Pulmonary artery endothelial cell (primary cell): ENCODE results near the gene SLC2A13. TPM values are rescaled to one million over a fixed set of nuclear protein-coding genes. Genes with fewer than 3 reads are reported as not detected.
"Not testable (repeated sequence)": the region's sequence is repeated elsewhere in the genome, so short reads cannot be mapped to it uniquely, and the experiment has no call there.

ENCODE experiments used
- DNase-seq: peaks from one replicate; pipeline ENCODE4 v3.0.0-alpha.2; 2011; ENCODE audit warnings: low read depth, low spot score
- total RNA-seq: library from RNA; depleted of rRNA; stranded (reverse); fragments of >200 nt; gene quantifications from 2 replicates; pipeline ENCODE4 v1.2.3, GENCODE V29; 2014

SLC2A13 gene
- total RNA-seq, 1 donor from 2014 or later = 3.4 TPM

GRCh38 chr12:40039598-40039997 lies 66.3 kb downstream of the SLC2A13 start:
- no peak for DNase-seq

- no peak for DNase-seq
Measured at GRCh38 chr12:40038619-40039018, 67.3 kb downstream of the SLC2A13 start.

DNA sequence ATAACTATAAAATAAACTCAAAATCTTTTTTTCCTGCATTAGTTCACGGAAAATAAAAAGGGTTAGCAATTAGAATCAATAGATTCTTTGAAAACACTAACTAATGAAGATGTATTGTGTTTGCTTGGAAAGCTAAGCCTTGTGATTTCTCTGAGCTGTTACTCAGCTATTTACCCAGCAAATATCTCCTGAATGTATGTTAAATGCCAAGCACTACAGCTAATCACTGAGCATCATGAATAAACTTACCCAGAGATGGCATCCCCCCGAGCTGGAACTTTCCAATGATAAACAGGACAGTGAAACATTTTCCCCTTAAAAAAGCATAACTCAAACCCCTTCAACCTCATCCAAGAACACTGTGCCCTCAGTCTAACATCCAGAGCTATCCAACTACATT lies 71.2 kb downstream of the SLC2A13 start:
- no peak for DNase-seq

- DNase-seq = no peak
Measured at GRCh38 chr12:40034156-40034555, 71.7 kb downstream of the SLC2A13 start.

DNA sequence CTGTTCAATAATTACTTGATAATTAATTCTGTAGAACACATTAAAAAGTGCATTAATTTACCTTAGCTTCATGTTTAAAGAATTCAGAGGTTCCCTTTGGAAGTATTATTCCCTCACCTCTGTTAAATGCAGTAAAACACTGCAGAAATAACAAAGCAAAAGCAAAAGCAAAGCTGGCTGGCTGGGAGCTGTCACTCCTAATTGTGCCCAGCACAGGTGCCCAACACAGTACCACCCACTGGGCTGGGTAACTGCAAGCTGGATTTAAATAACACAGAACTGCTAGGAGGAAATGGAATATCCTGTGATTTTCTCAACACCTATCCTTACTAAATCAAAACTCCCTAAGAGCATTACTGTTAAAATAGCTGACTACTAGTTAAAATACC lies 72.6 kb downstream of the SLC2A13 start:
- DNase-seq = no peak

GRCh38 chr12:40032433-40033241 lies 73.2 kb downstream of the SLC2A13 start:
- DNase-seq = no peak

DNA sequence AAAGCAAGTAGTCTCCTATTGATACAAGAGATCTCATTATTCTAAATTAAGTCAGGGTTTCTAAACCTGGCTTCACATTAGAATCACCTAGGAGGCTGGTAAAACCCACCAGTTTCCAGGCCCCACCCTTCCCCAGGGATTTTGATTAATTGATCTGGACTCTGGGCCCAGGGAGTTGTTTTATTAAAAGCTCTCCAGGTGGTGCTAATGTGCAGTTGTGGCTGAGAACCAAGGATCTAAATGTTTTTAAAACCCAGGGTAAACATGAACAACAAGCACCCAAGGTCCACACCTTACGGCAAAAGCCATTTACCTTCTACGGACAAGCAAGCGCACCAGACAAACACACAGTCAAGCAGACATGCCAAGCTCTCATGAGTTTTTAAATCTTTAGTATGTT lies 73.9 kb downstream of the SLC2A13 start:
- DNase-seq = no peak

DNA sequence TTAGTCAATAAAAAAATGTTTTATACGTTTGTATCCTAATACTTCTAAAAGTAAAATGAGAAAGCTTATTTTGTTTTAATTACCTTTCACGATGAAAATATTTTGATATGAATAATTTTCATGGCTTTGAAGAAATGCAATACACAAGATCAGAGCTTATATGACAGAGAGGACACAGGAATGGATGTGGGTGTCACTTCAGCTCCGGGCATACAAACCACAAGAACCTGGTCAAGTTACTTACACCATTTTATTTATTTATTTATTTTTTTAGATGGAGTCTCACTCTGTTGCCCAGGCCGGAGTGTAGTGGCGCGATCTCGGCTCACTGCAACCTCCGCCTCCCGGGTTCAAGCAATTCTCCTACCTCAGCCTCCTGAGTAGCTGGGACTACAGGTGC lies 74.9 kb downstream of the SLC2A13 start:
- DNase-seq = not testable (repeated sequence)

DNA sequence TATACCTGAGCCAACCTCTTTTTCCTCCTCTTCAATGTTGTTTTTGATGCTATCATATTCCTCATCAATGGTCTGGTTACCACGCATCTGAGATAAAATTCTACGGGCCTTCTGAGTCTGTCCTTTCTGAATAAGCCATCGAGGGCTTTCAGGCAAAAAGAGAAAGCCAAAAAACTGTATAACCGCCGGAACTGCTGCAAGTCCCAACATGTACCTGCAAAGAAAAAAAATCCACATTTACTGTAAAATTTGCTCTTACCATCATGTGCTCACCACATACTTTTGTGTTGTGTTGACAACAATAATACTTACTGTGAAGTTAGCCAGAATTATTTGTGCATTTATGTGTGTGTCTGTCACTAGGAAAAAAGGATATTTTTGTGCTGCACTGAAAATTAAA lies 77.6 kb downstream of the SLC2A13 start:
- DNase-seq = no peak

DNA sequence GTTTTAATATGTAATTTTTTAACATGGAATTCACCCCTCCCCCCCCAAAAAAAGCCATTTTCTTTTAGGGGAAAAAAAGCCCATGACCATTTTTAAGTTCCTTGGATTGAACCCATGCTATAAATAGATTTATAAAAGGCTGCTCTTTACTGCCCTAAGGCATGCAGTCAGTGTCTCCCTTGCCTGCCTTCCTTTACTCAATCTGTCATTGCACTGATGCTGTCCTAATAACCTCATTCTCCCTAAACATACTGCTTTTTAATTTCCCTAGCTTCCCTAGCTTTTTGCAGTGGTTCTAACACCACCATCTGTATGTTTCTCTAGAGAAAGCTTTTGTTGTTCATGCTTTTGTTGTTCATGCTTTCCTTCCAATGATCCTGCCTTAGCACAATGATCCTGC lies 83.0 kb downstream of the SLC2A13 start:
- no peak for DNase-seq

DNA sequence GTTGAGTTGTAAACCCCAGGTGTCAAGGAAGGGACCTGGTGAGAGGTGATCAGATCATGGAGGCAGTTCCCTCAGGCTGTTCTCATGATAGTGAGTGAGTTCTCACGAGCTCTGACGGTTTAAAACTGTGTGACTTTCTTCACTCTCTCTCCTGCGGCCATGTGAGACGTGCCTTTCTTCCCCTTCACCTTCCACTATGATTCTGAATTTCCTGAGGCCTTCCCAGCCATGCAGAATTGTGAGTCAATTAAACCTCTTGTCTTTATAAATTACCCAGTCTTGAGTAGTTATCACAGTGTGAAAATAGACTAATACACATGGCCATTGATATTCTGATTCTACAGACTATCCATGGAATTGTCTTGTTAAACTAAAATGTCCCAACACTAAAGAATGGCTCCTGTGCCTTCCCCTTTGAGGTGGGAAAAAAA lies 85.6 kb downstream of the SLC2A13 start:
- no peak for DNase-seq

DNA sequence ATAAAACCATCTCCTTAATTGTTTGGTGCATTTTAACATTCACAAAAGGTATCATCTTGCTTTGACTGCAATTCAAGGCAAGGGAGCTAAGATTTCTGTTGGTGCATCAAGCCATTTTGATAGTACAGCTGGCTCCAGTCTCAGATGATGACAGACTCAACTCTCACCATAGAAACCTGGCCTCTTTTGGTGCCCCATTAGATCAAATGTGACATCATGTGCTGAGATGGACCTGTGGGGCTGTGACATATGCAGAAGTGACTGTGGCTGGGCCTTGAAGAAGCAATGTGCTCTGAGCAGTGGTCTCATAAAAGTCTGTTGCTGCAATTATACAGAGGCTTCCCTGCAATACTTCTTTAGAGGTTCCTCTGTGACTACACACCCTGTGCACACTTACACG lies 88.4 kb downstream of the SLC2A13 start:
- no peak for DNase-seq

DNA sequence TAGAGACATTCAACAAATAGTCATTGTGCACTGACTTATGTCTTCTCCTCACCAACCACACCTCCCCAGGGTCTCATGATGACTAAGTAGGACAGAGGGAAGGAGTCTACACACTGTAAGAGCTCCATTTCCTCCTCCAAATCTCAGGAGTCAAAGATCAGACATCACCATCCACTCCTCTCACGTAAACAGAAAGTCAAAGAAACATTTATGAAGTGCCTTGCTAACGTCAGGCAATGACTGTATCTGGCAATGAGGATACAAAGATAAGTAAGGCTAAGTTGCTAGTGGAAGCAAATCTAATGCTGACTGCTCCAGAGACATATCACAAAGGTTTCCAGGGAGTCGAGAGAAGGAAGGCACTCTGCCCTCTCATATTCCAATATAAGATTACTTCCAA lies 88.9 kb downstream of the SLC2A13 start:
- no peak for DNase-seq

GRCh38 chr12:40015881-40016280 lies 90.0 kb downstream of the SLC2A13 start:
- DNase-seq = no peak

- DNase-seq = no peak
Measured at GRCh38 chr12:40015345-40015744, 90.5 kb downstream of the SLC2A13 start.

DNA sequence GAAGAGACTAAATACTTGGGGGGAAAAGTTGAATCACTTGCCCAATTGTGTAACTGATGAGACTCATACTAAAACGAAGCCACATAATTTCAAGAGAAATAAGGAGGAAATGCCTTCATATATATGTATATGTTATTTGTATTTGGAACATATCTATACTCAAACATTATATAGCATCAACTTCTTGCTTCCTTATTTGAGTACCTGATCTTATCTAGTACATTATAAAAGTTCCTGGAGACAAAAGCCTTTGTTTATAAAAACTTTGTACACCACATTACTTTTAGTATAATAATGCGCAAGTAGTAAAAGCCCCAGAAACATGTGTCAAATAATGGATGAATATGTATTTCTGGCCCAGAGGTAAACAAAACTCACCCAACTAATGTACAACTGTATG lies 92.0 kb downstream of the SLC2A13 start:
- no peak for DNase-seq

DNA sequence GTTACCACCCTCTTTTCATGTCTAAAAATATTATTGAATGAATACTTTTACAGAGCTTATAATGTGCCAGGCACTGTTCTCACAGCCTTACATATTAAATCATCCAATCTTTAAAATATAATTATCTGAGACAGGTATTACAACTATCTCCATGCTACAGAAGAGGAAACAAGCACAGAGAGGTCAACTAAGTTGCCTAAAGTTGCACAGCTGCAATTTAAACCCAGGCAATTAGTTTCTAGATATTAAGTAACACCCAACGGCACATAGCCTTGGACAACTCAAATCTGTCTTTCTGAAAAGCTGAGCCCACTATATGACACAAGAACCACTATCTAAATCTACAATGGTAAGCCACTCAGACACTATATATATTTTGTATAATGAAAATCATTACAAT lies 92.6 kb downstream of the SLC2A13 start:
- DNase-seq = no peak

DNA sequence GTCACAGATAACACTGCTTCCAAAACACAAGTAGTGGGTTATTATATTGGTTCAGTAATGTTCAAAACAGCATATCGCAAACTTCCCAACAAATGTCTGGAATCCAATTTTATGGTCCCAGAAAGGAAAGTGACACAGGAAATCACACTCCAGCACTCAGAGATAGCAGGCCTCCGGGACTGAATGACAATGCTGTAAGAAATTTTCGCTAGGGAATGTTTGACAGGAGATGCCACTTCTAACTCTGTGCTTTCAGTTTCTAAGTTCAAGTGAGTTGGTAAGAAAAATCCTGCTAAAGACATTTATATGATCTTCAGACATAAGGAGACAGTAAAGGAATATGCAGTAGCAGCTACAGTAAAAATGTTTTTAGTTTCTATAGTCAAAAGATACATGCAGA lies 93.2 kb downstream of the SLC2A13 start:
- DNase-seq = no peak

DNA sequence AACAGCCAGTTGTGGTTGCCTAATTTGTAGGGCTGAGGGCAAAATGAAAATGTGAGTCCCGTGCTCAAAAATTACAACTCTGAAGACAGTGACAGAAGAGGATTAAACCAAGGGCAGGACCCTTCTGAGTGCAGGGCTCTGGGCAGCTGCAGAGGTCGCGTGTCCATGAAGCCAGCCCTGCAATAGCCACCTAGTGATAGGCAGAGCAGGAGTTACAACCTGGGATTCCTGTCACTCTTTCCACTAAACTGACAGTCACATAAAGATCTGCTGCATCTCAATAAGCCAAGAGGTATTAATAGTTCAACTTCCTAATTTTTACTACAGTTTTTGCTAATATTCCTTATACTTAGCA lies 94.1 kb downstream of the SLC2A13 start:
- no peak for DNase-seq

DNA sequence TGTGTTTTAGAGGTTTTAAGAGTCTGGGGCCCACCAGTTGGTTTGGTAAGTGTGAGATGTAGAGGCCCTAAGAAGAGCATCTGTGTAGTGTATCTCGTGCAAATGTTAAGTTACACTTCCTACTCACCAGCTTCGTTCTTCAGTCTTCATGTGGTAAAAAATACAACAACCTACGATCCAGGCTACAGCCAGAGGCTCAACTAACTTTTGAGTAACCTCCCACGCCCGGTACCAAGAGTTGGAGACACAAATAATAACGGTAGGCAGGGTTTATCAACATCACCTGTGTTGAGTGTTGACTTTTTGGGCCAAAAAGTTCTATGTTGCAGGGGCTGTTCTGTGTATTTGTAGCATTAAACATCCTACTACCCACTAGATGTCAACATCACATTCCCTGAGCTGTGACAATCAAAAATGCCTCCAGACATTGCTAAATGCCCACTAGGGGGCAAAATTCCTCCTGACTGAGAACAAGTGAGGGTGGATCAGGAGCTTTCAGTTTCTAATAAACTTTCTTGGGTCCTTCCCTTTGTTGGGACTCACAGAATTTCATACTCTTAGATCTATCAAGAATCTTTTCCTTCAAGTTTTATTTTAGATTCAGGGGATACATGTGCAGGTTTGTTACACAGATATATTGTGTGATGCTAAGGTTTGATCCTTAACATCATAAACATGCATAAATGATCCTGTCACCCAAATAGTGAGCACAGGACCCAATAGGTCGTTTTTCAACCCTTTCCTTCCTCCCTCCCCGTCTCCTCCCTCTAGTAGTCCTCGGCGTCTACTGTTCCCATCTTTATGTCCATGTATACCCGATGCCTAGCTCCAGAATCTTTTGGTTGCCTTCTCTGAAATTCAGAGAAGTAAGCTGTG lies 94.7 kb downstream of the SLC2A13 start:
- peak; percentile 30 for DNase-seq

DNA sequence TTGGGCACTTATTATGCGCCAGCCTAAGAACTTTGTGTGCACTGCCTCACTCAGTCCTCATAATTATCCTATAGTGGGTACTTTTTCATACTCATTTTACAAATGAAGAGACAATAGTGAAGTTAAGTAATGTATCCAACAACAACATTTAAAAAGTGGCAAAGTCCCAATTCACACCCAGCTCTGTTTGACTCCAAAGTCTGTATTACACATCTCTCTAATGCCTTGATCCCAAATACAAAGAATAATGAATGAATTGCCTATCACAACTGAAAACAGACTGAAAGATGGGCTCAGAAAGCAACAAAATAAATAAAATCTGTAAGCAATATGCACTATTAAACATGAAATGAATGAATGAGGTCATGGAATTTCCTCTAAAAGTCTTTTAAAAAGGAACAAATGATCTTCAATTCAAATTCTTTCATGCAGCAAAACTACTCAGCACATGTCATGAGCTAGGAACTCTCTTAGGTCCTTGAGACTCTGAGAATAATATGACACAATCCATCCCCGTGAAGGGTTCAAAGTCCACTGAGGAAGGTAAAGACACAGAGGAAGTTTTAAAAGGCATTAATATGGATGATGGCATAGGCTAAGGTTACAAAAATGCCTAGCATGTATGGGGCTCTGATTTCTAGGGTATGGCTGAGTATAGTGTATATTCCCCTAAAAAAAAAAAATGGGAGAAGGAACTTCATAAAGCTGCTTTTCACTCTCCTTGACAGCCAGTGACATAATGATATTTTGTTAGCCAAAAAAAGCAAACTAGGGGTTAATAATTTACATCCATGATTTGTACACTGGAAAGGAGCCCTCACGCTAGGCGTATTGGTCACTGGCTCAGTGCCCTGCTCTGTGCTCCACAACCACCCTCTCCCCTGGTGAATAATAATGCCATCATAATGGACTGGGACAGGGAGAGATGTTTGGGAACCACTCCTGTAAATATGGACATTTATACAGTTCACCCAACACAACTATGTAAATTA lies 103.4 kb downstream of the SLC2A13 start:
- DNase-seq = no peak

DNA sequence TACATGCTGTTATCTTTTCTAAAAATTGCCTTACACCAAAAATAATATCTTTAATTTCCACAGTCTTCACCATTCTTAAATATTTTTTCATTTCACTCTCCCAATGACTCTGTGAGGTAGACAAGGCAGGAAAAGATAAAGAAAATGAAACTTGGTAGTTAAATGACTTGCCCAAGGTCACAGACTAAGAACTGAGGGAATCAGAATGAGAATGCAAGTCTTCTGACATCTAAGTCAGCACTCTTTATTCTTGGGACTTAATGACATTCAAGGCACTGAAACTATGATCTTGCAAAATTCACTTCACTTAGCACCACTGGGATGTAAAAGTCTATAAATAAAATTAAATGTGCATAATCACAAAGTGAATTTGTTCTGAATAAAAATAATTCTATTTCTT lies 104.5 kb downstream of the SLC2A13 start:
- no peak for DNase-seq
